Skin of body (tissue), 2 donors: ENCODE data around the gene SETBP1. TPM values are rescaled to one million over a fixed set of nuclear protein-coding genes. Genes with fewer than 3 reads are reported as not detected.

ENCODE experiments used
- DNase-seq: peaks from one replicate; lab custom pipeline; 2025; lab: John Stamatoyannopoulos, UW
- total RNA-seq: library from RNA; depleted of rRNA; stranded (reverse); fragments of >200 nt; gene quantifications from one replicate; pipeline ENCODE4 v1.2.3, GENCODE V29; 2014

Gene SETBP1
- 24.1 TPM for total RNA-seq

- peak; percentile 69 for DNase-seq
Observed at GRCh38 chr18:44680273-44681075, at the start of gene SETBP1. TSS of gene SETBP1 (plus strand) at chr18:44680888. CDS start at chr18:44701347, 20,459 bp downstream.

GRCh38 chr18:44632469-44633145, 48.1 kb upstream of the SETBP1 start:
- no peak for DNase-seq

DNA sequence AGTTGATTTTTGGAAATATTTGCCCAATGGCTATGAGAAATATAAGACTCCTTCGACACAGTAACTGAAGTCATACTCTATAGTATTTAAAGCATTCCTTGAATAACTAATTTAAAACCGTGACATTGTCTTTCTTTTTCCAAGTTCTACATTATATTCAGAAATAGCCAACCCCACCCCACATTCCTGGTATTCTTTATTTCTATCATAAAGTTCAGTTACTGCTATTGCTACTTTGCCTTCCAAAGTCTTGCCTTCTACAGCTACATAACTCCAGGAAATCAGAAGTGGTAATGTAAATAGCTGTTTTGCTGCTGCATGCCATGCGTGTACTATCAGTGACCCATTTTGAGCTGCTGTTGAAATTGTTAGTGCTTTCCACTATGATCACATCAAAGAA, 45.1 kb upstream of the SETBP1 start:
- DNase-seq = no peak

GRCh38 chr18:44636241-44636640, 44.4 kb upstream of the SETBP1 start:
- no peak for DNase-seq

GRCh38 chr18:44637210-44638033, 43.3 kb upstream of the SETBP1 start:
- DNase-seq = no peak

DNA sequence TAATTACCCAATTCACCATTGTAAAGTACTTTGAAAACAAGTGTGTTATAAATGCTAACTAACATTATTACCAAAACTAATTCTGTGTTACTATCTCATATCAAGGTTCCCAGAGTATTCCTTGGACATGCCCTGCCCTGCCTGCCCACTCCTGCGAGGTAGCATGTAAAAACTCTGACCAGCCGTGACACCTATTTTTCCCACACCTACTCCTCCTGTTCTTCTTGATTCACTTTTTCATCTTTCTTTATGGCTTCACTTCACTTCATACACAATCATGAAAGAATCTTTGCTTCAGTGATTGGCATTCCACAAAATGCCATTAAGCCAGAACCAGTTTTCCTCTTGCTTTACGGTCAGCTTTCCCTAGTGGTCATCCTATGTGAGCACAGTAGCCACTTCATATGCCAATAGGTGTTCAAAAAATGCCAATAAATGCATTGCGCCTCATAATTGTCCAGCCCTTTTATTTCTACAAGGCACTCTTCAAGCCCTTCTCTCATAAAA, 42.6 kb upstream of the SETBP1 start:
- DNase-seq = no peak

DNA sequence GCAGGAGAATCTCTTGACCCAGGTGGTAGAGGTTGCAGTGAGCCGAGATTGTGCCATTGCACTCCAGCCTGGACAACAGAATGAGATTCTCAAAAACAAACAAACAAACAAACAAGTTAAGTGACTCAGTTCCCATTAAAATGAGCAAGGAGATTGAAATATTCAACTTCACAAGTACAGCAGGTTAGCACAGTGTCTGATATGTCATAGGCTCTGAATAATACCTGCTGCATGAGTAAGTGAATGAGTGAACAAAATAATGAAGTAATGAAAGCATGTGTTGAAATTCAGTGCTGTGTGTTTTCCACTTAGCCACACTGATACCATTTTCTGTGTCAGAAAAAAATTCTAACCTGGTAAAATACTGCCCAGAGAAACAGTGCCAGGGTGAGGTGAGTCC, 41.9 kb upstream of the SETBP1 start:
- DNase-seq = no peak

DNA sequence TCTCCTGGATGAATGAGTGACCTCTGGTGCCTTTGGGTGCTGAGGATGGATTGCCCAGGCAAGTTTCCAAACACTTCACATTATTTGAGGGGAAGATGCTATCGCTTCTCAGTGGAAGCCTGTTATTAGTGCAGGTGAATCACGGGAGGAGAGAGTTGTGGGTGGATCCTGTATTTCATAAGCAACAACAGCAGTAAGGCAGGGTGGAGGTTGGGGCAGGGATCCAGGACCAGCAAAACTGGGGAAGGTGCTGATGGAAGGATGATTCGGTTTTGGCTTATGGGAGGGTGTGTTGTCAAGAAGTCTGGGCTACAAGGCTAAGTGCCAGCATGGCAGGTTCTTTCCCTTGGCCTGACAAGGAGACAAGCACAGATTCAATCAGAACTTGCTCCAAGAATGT, 37.7 kb upstream of the SETBP1 start:
- DNase-seq = no peak

- DNase-seq = no peak
Observed at GRCh38 chr18:44651478-44651877, 29.2 kb upstream of the SETBP1 start.

- no peak for DNase-seq
Observed at GRCh38 chr18:44651918-44652572, 28.6 kb upstream of the SETBP1 start.

DNA sequence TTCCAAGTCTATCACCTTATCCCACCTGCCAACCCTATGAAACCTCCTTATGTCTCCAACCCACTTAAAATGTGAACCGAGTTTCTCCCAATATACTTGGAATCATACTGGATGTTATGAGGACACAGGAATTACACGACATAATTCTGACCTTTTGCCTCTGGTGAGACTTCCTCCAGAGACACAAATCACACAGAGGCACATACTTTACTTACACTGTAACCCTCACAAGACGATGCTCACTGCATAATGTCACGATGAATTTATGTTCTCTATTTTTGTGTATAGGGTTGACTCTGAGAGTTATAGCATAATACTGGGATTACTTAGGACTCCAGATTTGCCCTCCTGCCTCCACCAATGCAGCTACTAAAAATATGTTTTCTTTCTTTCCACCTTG, 28.0 kb upstream of the SETBP1 start:
- DNase-seq = no peak

- no peak for DNase-seq
Observed at GRCh38 chr18:44654573-44654972, 26.1 kb upstream of the SETBP1 start.

GRCh38 chr18:44655435-44655834, 25.3 kb upstream of the SETBP1 start:
- DNase-seq = no peak

- DNase-seq = no peak
Observed at GRCh38 chr18:44659771-44660170, 20.9 kb upstream of the SETBP1 start.

DNA sequence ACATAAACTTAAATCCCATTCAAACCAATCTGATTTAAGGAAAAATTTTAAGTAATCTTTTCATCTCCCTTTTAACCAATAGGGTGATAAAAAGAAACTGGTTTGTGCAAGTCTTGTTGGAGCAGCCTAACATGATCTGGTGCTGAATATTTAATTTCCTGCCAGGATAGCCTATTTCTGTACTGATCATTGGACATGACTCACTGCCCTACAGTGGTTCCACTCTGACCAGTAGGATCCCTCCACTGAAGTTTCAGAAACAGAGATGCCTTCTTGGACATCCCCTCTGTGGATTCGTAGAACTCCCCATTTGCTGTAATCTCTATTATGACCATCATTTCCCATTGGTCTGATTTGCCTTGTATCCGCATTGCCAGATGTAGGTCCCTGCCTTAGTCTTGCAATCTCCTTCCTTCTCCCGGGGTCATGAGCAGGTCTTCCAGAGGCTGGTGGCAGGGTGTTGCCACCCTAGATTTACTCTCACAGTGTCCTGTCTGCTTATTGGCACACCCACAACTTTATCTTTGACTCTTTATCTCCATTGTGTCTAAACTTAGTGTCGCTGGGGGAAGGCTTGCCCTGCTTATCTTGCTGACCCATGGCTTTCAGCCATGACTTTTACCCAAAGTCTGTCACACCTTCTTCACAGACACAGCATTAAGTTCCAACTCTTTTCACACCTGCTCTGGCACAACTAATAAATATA, 12.3 kb upstream of the SETBP1 start:
- no peak for DNase-seq

GRCh38 chr18:44671914-44672313, 8.8 kb upstream of the SETBP1 start:
- no peak for DNase-seq

DNA sequence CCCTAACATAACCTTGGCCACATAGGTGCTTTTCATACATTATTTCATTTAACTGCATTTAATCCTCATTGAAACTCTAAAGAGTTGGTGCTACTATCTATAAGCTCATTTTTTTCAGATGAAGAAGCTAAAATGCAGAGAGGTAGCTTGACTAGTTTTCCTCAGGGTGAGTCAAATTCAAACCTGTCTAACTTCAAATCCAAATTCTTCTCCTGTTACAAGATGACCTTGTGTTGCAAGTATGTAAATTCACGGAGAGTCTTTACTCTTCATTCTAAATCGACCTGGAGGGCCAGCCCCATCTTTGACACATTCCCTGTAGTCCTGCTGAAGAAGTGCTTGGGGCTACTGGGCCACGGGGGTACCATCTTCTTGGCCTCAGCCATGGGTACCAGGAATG, 8.2 kb upstream of the SETBP1 start:
- DNase-seq = no peak

DNA sequence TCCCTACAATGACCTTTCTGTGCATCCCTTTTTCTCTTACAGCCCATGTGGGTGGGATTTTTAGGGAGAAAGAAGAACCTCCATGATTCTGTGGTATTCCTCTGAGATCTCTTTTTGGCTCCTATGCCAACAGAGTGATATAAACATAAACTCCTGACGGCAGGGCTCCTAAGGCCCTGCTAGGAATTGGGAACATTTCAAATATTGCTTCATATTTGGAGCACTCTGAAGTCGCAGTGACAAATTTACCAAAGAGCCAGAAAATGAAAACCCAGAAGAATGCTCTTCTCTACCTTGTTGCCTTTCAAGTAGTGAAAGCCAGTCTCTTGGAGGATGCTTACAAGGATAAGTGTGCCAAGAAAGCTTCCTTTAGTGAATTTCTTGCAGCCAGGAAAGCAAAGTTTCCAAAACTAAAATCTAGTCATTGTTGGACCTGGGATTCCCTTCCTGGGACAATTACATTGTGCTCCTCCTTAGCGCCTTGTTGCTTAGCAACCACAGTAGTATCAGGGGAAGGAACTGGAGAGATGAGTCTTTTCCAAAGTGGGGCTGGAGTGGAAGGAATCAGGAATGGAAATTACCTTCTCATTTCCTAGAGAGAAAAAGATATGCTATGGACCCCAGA, 7.3 kb upstream of the SETBP1 start:
- peak; percentile 13 for DNase-seq

DNA sequence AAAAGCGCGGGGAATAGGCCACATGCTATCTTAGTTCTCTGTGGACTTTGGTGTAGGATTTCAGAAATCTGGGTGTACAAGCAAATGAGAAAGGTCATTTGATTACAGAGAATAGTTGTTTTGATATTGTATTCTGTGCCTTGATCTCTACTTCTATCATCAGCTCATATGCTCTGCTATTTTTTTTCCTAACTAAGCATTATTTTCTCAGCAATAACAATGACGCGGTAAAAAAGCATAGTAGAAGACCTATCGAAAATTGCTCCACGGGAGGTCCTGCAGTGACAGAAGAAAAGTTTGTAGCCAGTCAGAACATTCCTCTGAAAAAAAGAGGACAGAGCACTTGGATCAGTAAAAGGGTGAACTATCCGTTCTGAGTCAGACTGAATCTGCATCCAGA, 2.8 kb upstream of the SETBP1 start:
- DNase-seq = no peak

- DNase-seq = no peak
Observed at GRCh38 chr18:44678725-44679055, 2.0 kb upstream of the SETBP1 start.
